ENCODE data around the gene CDH16. TPM values are rescaled to one million over a fixed set of nuclear protein-coding genes. Genes with fewer than 3 reads are reported as not detected.

CDH16 gene
- total RNA-seq, 1 donor from 2014 or later: not detected

DNA sequence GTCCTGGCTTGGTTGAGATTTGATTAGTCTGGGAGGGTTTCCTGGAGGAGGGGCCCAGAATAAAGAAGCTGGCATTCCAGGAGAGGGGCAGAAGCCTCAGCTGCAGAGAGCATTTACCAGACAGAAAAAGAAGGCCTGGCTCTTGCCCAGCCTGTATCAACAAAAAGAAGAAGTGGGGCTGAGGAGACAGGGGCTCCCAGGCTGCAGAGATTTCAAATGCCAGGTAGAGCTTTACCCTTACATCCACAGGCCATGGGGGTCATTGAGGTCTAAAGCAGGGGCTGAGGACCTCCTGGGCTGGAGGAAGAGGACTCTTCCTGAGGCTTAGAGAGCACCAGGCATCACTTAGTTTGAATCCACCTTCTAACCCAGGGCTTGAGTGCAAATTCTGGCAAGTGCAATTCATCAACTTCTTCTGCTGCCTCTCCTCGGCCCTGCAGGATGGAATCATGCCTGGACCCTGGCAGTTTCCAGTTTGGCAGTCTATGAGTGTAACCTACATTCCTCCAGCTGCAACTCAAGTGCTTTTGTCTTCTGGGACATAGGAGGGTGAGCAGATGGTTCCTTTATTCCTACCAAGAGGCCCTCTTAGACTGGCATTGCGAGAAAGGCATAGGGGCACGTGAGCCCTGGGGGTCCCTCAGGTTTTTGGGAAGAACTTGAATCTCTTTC is 59.2 kb downstream of the CDH16 start:
- DNase-seq (ENCODE audit: low read depth) (no peak), FAIRE-seq (no peak)
- H3K9me3 ChIP-seq (ENCODE audit: insufficient read depth, low read depth, low read length): no peaks in the 10 kb centered on the region

DNA sequence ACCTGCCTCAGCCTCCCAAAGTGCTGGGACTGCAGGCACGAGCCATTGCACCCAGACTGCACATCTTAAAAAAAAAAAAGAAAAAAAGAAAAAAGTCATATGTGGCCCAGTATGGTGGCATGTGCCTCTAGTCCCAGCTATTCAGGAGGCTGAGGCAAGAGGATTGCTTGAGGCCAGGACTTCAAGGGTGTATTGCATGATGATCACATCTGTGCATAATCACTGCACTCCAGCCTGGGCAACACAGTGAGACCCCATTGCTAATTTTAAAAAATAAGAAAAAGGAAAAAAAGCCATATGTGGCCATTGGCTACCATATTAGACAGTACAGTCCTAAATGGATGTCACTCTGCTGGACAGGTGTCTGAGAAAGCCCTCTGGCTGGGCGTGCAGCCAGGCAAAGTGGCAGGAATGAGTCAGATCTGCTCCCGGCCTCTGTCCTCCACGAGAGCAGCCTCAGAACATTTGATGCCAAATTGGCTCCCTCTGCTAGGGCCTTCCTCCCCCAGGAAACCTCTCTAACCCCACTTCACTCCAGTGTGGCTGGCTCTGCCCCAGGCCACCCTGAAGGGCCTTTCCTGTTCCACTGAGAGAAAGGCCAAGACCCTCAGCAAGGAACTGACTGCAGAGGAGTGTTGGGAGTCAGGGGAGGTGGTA is 59.8 kb downstream of the CDH16 start:
- TF ChIP-seq EZH2 (IDR thresholded peaks at IDR 0.05; ENCODE audit: insufficient read depth, low read length): no peak
- TF ChIP-seq, protein P1, sequence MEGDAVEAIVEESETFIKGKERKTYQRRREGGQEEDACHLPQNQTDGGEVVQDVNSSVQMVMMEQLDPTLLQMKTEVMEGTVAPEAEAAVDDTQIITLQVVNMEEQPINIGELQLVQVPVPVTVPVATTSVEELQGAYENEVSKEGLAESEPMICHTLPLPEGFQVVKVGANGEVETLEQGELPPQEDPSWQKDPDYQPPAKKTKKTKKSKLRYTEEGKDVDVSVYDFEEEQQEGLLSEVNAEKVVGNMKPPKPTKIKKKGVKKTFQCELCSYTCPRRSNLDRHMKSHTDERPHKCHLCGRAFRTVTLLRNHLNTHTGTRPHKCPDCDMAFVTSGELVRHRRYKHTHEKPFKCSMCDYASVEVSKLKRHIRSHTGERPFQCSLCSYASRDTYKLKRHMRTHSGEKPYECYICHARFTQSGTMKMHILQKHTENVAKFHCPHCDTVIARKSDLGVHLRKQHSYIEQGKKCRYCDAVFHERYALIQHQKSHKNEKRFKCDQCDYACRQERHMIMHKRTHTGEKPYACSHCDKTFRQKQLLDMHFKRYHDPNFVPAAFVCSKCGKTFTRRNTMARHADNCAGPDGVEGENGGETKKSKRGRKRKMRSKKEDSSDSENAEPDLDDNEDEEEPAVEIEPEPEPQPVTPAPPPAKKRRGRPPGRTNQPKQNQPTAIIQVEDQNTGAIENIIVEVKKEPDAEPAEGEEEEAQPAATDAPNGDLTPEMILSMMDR (IDR thresholded peaks at IDR 0.05; ENCODE audit: insufficient read depth, low read depth, low read length): no peak
- Histone ChIP-seq H3K4me2 (ENCODE audit: low read length) (no peak overlapping the region), H3K27ac (ENCODE audit: low read depth, low read length) (no peak overlapping the region), H3K9me3 (ENCODE audit: insufficient read depth, low read depth, low read length) (no peaks in the 10 kb centered on the region), H4K20me1 (ENCODE audit: insufficient read depth, low read length) (peaks cover 6% of the 10 kb centered on the region), H3K36me3 (ENCODE audit: insufficient read depth, low read length) (no peaks in the 10 kb centered on the region), H3K9ac (ENCODE audit: low read length) (no peak overlapping the region), H3K4me3 (ENCODE audit: insufficient read depth, low read depth, low read length) (no peak overlapping the region), H3K4me1 (ENCODE audit: insufficient read depth, low read length) (peaks cover 8% of the 10 kb centered on the region), H3K79me2 (ENCODE audit: insufficient read depth, low read length) (no peaks in the 10 kb centered on the region), H2AFZ (ENCODE audit: low read depth, low read length) (no peak overlapping the region), H3K27me3 (ENCODE audit: insufficient read depth, low read length) (peaks cover 3% of the 10 kb centered on the region)
- H3K27me3 Mint-ChIP-seq (ENCODE audit: low read depth, unreplicated experiment): peaks cover 35% of the 10 kb centered on the region
- no peak overlapping the region for H3K27ac Mint-ChIP-seq (ENCODE audit: unreplicated experiment)
- H3K9me3 Mint-ChIP-seq (ENCODE audit: unreplicated experiment): no peaks in the 10 kb centered on the region
- no peaks in the 10 kb centered on the region for H3K36me3 Mint-ChIP-seq (ENCODE audit: low read depth, unreplicated experiment)
- no peaks in the 10 kb centered on the region for H3K4me1 Mint-ChIP-seq (ENCODE audit: low read depth, unreplicated experiment)
- H3K4me3 Mint-ChIP-seq (ENCODE audit: unreplicated experiment): no peak overlapping the region
- FAIRE-seq: no peak
- peak; percentile 52 for DNase-seq (ENCODE audit: low read depth)

More for the DNA sequence above, 59.2 kb downstream of the CDH16 start:
- Histone ChIP-seq H4K20me1 (ENCODE audit: insufficient read depth, low read length) (peaks cover 6% of the 10 kb centered on the region), H3K4me3 (ENCODE audit: insufficient read depth, low read depth, low read length) (no peak overlapping the region), H3K4me2 (ENCODE audit: low read length) (no peak overlapping the region), H3K27ac (ENCODE audit: low read depth, low read length) (no peak overlapping the region), H3K9ac (ENCODE audit: low read length) (no peak overlapping the region), H2AFZ (ENCODE audit: low read depth, low read length) (no peak overlapping the region), H3K79me2 (ENCODE audit: insufficient read depth, low read length) (no peaks in the 10 kb centered on the region), H3K27me3 (ENCODE audit: insufficient read depth, low read length) (no peaks in the 10 kb centered on the region), H3K4me1 (ENCODE audit: insufficient read depth, low read length) (peaks cover 8% of the 10 kb centered on the region), H3K36me3 (ENCODE audit: insufficient read depth, low read length) (no peaks in the 10 kb centered on the region)
- no peaks in the 10 kb centered on the region for H3K4me1 Mint-ChIP-seq (ENCODE audit: low read depth, unreplicated experiment)
- no peaks in the 10 kb centered on the region for H3K36me3 Mint-ChIP-seq (ENCODE audit: low read depth, unreplicated experiment)
- no peaks in the 10 kb centered on the region for H3K9me3 Mint-ChIP-seq (ENCODE audit: unreplicated experiment)
- TF ChIP-seq EZH2 (IDR thresholded peaks at IDR 0.05; ENCODE audit: insufficient read depth, low read length): no peak
- TF ChIP-seq, protein P1 (IDR thresholded peaks at IDR 0.05; ENCODE audit: insufficient read depth, low read depth, low read length): no peak
- H3K4me3 Mint-ChIP-seq (ENCODE audit: unreplicated experiment): no peak overlapping the region
- H3K27ac Mint-ChIP-seq (ENCODE audit: unreplicated experiment): no peak overlapping the region
- peaks cover 29% of the 10 kb centered on the region for H3K27me3 Mint-ChIP-seq (ENCODE audit: low read depth, unreplicated experiment)

Other genes starting within 250 kb of the CDH16 start
- 20.2 and 20.9 TPM in 2 replicates for gene CMTM4, start 222.1 kb downstream of the CDH16 start, total RNA-seq
- 133 and 150 TPM in 2 replicates for gene DYNC1LI2, start 167.3 kb downstream of the CDH16 start, total RNA-seq
- gene TERB1, start 117.3 kb downstream of the CDH16 start, total RNA-seq: 0.16 and 0.50 TPM in 2 replicates
- gene NAE1, start 87.9 kb downstream of the CDH16 start, total RNA-seq: 55.0 and 65.0 TPM in 2 replicates
- not detected in 2 replicates for gene CA7, start 74.5 kb downstream of the CDH16 start, total RNA-seq
- 12.1 and 16.8 TPM in 2 replicates for gene PDP2, start 38.4 kb downstream of the CDH16 start, total RNA-seq
- gene RRAD, start 6.7 kb upstream of the CDH16 start, total RNA-seq: 10.2 and 12.1 TPM in 2 replicates
- gene CIAO2B, start 15.5 kb upstream of the CDH16 start, total RNA-seq: 69.5 and 75.6 TPM in 2 replicates
- gene CES2, start 16.6 kb upstream of the CDH16 start, total RNA-seq: 22.9 and 28.8 TPM in 2 replicates
- 0.77 and 1.5 TPM in 2 replicates for gene CES3, start 42.4 kb upstream of the CDH16 start, total RNA-seq
- gene CES4A, start 69.7 kb upstream of the CDH16 start, total RNA-seq: 1.2 TPM in 2 replicates
- gene CBFB, start 110.3 kb upstream of the CDH16 start, total RNA-seq: 94.8 and 104 TPM in 2 replicates
- gene PHAF1, start 191.1 kb upstream of the CDH16 start, total RNA-seq: 16.1 and 17.1 TPM in 2 replicates
- 7.6 and 9.4 TPM in 2 replicates for gene B3GNT9, start 232.1 kb upstream of the CDH16 start, total RNA-seq
- gene TRADD, start 241.0 kb upstream of the CDH16 start, total RNA-seq: 10.1 and 11.0 TPM in 2 replicates
- 5.6 and 6.8 TPM in 2 replicates for gene FBXL8, start 241.1 kb upstream of the CDH16 start, total RNA-seq
- 4.4 and 4.5 TPM in 2 replicates for gene HSF4, start 245.9 kb upstream of the CDH16 start, total RNA-seq